HG03159 (cell line): ENCODE measurements around the gene PPP1R26.
"Not testable (repeated sequence)": the region's sequence is repeated elsewhere in the genome, so short reads cannot be mapped to it uniquely, and the experiment has no call there.

Source experiments
- ATAC-seq: cut with Tn5 transposase; IDR thresholded peaks from one replicate; pipeline ENCODE4 v1.9.1; 2021; ENCODE audit warnings: mild to moderate bottlenecking, moderate library complexity; ENCODE audit not compliant: unreplicated experiment

Gene PPP1R26

GRCh38 chr9:135519179-135519971, 39.8 kb downstream of the PPP1R26 start:
- ATAC-seq = no peak

GRCh38 chr9:135520916-135521607, 41.5 kb downstream of the PPP1R26 start, which contains the start of gene LCN1:
Gene LCN1 (plus strand): TSS chr9:135521440. CDS start chr9:135521498, 58 bp downstream.
- ATAC-seq = no peak

- ATAC-seq = no peak
These were observed 42.1 kb downstream of the PPP1R26 start for GRCh38 chr9:135521608-135522095.

- no peak for ATAC-seq
These were observed 42.7 kb downstream of the PPP1R26 start for GRCh38 chr9:135522137-135522877.

- ATAC-seq = no peak
These were observed 43.3 kb downstream of the PPP1R26 start for GRCh38 chr9:135522931-135523330.

- ATAC-seq = no peak
These were observed 44.0 kb downstream of the PPP1R26 start for GRCh38 chr9:135523521-135524129.

GRCh38 chr9:135524130-135524861, 44.7 kb downstream of the PPP1R26 start:
- no peak for ATAC-seq

- no peak for ATAC-seq
These were observed 45.9 kb downstream of the PPP1R26 start for GRCh38 chr9:135525241-135526088.

- no peak for ATAC-seq
These were observed 46.6 kb downstream of the PPP1R26 start for GRCh38 chr9:135526089-135526729.

GRCh38 chr9:135526730-135527571, 47.4 kb downstream of the PPP1R26 start:
- ATAC-seq = no peak

GRCh38 chr9:135528842-135529435, 49.4 kb downstream of the PPP1R26 start:
- ATAC-seq = not testable (repeated sequence)

- no peak for ATAC-seq
These were observed 50.6 kb downstream of the PPP1R26 start for GRCh38 chr9:135530146-135530545.

- no peak for ATAC-seq
These were observed 51.5 kb downstream of the PPP1R26 start for GRCh38 chr9:135531096-135531495.

- ATAC-seq = no peak
These were observed 53.5 kb downstream of the PPP1R26 start for GRCh38 chr9:135533113-135533512.

GRCh38 chr9:135533674-135534073, 54.1 kb downstream of the PPP1R26 start:
- ATAC-seq = no peak

GRCh38 chr9:135534192-135534711, 54.7 kb downstream of the PPP1R26 start:
- not testable (repeated sequence) for ATAC-seq

- ATAC-seq = not testable (repeated sequence)
These were observed 55.2 kb downstream of the PPP1R26 start for GRCh38 chr9:135534826-135535225.
